Neural cell (in vitro differentiated cells): ENCODE results near the gene GNRHR. TPM values are rescaled to one million over a fixed set of nuclear protein-coding genes. Genes with fewer than 3 reads are reported as not detected.
"Not testable (repeated sequence)": the region's sequence is repeated elsewhere in the genome, so short reads cannot be mapped to it uniquely, and the experiment has no call there.

ENCODE experiments used
- H2AFZ ChIP-seq: fragments of 200-600, 300-800 bp; sonication (generic), shearing (Covaris generic); 2 replicates; pipeline ENCODE4 v1.6.0; 2014; ENCODE audit warnings: low read depth, mild to moderate bottlenecking, antibody characterized with exemption, low read length, moderate library complexity
- H3F3A ChIP-seq: fragments of 200-600 bp; shearing (Covaris generic); 2 replicates; pipeline ENCODE4 v1.6.1; 2016; ENCODE audit warnings: mild to moderate bottlenecking, moderate library complexity, mixed read lengths, antibody characterized with exemption, low read length; ENCODE audit not compliant: insufficient read depth, poor library complexity, severe bottlenecking
- H3K27ac ChIP-seq: fragments of 200-600, 300-800 bp; sonication (generic), shearing (Covaris generic); 2 replicates; pipeline ENCODE4 v1.5.1; 2014; ENCODE audit warnings: mild to moderate bottlenecking, low read length, moderate library complexity
- H3K27me3 ChIP-seq: fragments of 300-800, 200-600 bp; sonication (generic), shearing (Covaris generic); 2 replicates; pipeline ENCODE4 v1.6.0; 2014; ENCODE audit warnings: mild to moderate bottlenecking, low read depth, low read length, moderate library complexity; ENCODE audit not compliant: insufficient read depth
- H3K36me3 ChIP-seq: fragments of 300-800, 200-600 bp; sonication (generic), shearing (Covaris generic); 2 replicates; pipeline ENCODE4 v1.5.1; 2014; ENCODE audit warnings: mild to moderate bottlenecking, antibody characterized with exemption, low read length, moderate library complexity; ENCODE audit not compliant: insufficient read depth
- H3K4me2 ChIP-seq: fragments of 300-800, 200-600 bp; sonication (generic), shearing (Covaris generic); 2 replicates; pipeline ENCODE4 v1.6.0; 2014; ENCODE audit warnings: mild to moderate bottlenecking, low read length
- H3K4me3 ChIP-seq: fragments of 300-800, 200-600 bp; sonication (generic), shearing (Covaris generic); 2 replicates; pipeline ENCODE4 v1.5.1; 2014; ENCODE audit warnings: mild to moderate bottlenecking, low read length, moderate library complexity
- H3K79me2 ChIP-seq: fragments of 200-600 bp; shearing (Covaris generic); replicated peaks from 2 replicates; pipeline ENCODE4 v1.6.0; 2014; ENCODE audit warnings: mild to moderate bottlenecking, low read length, moderate library complexity; ENCODE audit not compliant: insufficient read depth
- H3K9ac ChIP-seq: fragments of 300-800, 200-600 bp; sonication (generic), shearing (Covaris generic); 2 replicates; pipeline ENCODE4 v1.6.1; 2016; ENCODE audit warnings: mild to moderate bottlenecking, low read length, mixed read lengths
- H3K9me2 ChIP-seq: fragments of 200-600 bp; shearing (Covaris generic); 2 replicates; pipeline ENCODE4 v1.6.1; 2016; ENCODE audit warnings: mild to moderate bottlenecking, low read length, mixed read lengths; ENCODE audit not compliant: insufficient read depth
- H3K9me3 ChIP-seq: fragments of 200-600, 300-800 bp; sonication (generic), shearing (Covaris generic); 2 replicates; pipeline ENCODE4 v1.6.1; 2016; ENCODE audit warnings: mild to moderate bottlenecking, mixed run types, low read length, moderate library complexity, mixed read lengths
- H4K20me1 ChIP-seq: fragments of 200-600 bp; shearing (Covaris generic); 2 replicates; pipeline ENCODE4 v1.6.1; 2016; ENCODE audit warnings: mild to moderate bottlenecking, mixed run types; ENCODE audit not compliant: insufficient read depth
- CTCF ChIP-seq: fragments of 450-650 bp; IDR thresholded peaks from 2 replicates; pipeline ENCODE4 v1.5.1; 2014; ENCODE audit warnings: antibody characterized with exemption, mild to moderate bottlenecking, moderate library complexity; ENCODE audit not compliant: poor library complexity, severe bottlenecking
- EP300 ChIP-seq: fragments of 450-650 bp; conservative IDR thresholded peaks from 2 replicates; pipeline ENCODE4 v1.6.1; 2014; ENCODE audit warnings: antibody characterized with exemption, mild to moderate bottlenecking, moderate library complexity; ENCODE audit not compliant: poor library complexity, severe bottlenecking
- EZH2 ChIP-seq: fragments of 200-600, 300-800 bp; shearing (Covaris generic), sonication (generic); IDR thresholded peaks from 2 replicates; pipeline ENCODE4 v1.6.1; 2014; ENCODE audit warnings: antibody characterized with exemption, low read length, borderline replicate concordance, mild to moderate bottlenecking; ENCODE audit not compliant: insufficient read depth, poor library complexity, severe bottlenecking
- MXI1 ChIP-seq: fragments of 450-650 bp; conservative IDR thresholded peaks from 2 replicates; pipeline ENCODE4 v1.6.1; 2014; ENCODE audit warnings: antibody characterized with exemption, mild to moderate bottlenecking; ENCODE audit not compliant: poor library complexity, severe bottlenecking
- POLR2AphosphoS5 ChIP-seq: IDR thresholded peaks from 2 replicates; pipeline ENCODE4 v1.6.1; 2012
- RAD21 ChIP-seq: fragments of 450-650 bp; conservative IDR thresholded peaks from 2 replicates; pipeline ENCODE4 v1.6.1; 2014; ENCODE audit warnings: antibody characterized with exemption, mild to moderate bottlenecking, moderate library complexity
- SMC3 ChIP-seq: fragments of 450-650 bp; conservative IDR thresholded peaks from 2 replicates; pipeline ENCODE4 v1.6.1; 2014; ENCODE audit warnings: antibody characterized with exemption, mild to moderate bottlenecking, moderate library complexity; ENCODE audit not compliant: poor library complexity
- TAF1 ChIP-seq: IDR thresholded peaks from 2 replicates; pipeline ENCODE4 v1.6.1; 2012; ENCODE audit warnings: low read depth
- polyA plus RNA-seq: library from polyadenylated mRNA; depleted of rRNA; stranded (reverse); fragments of >200 nt; gene quantifications from 2 replicates; pipeline ENCODE4 v1.2.3, GENCODE V29; 2014
- TF ChIP-seq, protein P1 (sequence below): IDR thresholded peaks from 2 replicates; pipeline ENCODE4 v1.6.1; 2012; ENCODE audit warnings: borderline replicate concordance

GNRHR gene
- polyA plus RNA-seq, 1 donor from 2014 or later: not detected

DNA sequence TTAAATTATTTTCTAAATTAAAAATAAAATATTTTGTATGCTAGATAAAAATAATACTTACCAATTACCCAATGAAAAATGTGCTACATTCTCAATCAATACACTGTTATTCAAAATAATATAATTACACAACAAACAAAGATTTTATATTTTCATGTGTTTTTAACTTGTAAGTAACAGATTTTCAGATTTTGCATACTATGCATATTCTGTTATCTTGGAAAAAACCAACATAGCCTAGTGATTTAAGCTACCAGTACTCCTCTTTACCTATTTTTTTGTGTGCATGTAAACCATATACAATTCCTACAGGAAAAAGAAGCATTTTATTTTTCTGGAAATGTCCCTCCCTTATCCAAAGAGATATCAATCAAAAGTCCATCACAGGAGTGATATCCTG, 10.0 kb upstream of the GNRHR start:
- no peaks in the 10 kb centered on the region for H4K20me1 ChIP-seq
- no peak overlapping the region for H2AFZ ChIP-seq
- no peaks in the 10 kb centered on the region for H3K9me2 ChIP-seq
- H3K36me3 ChIP-seq: no peaks in the 10 kb centered on the region
- H3K9ac ChIP-seq: no peak overlapping the region
- no peak overlapping the region for H3K4me3 ChIP-seq
- H3F3A ChIP-seq: no peaks in the 10 kb centered on the region
- H3K79me2 ChIP-seq: no peaks in the 10 kb centered on the region
- H3K4me2 ChIP-seq: no peak overlapping the region
- no peaks in the 10 kb centered on the region for H3K9me3 ChIP-seq
- no peak overlapping the region for H3K27ac ChIP-seq
- no peaks in the 10 kb centered on the region for H3K27me3 ChIP-seq
- TF ChIP-seq CTCF: no peak
- TF ChIP-seq TAF1: no peak
- TF ChIP-seq POLR2AphosphoS5: no peak

DNA sequence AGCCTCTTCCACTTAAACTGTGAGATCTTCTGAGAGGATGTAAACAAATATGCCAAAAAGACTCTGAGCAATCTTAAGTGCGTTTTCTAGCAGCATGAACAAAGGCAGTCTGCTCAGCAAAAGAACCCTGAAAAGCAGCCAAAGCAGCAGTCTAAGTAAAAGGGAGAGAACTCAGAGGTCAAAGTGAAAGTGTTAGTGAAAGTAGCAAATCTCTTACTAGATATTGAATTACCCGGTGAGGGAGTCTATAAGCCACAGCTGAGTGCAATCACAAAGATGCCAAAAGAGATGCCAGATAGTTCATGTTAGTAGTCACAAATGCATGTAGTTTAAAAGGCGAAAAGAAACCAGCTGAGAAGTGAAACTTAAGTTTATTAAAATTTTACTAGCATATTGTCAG, 7.9 kb upstream of the GNRHR start:
- Histone ChIP-seq H3K9me3 (no peaks in the 10 kb centered on the region), H3K9ac (no peak overlapping the region), H3K27ac (no peak overlapping the region), H3F3A (no peaks in the 10 kb centered on the region), H3K4me3 (no peak overlapping the region), H4K20me1 (no peaks in the 10 kb centered on the region), H3K9me2 (no peaks in the 10 kb centered on the region), H3K79me2 (no peaks in the 10 kb centered on the region), H3K36me3 (no peaks in the 10 kb centered on the region), H2AFZ (no peak overlapping the region), H3K4me2 (no peak overlapping the region), H3K27me3 (no peaks in the 10 kb centered on the region)
- TF ChIP-seq TAF1 (no peak), POLR2AphosphoS5 (no peak), SMC3 (no peak), EP300 (no peak), RAD21 (no peak), CTCF (no peak), MXI1 (no peak), EZH2 (no peak)
- TF ChIP-seq, protein P1, sequence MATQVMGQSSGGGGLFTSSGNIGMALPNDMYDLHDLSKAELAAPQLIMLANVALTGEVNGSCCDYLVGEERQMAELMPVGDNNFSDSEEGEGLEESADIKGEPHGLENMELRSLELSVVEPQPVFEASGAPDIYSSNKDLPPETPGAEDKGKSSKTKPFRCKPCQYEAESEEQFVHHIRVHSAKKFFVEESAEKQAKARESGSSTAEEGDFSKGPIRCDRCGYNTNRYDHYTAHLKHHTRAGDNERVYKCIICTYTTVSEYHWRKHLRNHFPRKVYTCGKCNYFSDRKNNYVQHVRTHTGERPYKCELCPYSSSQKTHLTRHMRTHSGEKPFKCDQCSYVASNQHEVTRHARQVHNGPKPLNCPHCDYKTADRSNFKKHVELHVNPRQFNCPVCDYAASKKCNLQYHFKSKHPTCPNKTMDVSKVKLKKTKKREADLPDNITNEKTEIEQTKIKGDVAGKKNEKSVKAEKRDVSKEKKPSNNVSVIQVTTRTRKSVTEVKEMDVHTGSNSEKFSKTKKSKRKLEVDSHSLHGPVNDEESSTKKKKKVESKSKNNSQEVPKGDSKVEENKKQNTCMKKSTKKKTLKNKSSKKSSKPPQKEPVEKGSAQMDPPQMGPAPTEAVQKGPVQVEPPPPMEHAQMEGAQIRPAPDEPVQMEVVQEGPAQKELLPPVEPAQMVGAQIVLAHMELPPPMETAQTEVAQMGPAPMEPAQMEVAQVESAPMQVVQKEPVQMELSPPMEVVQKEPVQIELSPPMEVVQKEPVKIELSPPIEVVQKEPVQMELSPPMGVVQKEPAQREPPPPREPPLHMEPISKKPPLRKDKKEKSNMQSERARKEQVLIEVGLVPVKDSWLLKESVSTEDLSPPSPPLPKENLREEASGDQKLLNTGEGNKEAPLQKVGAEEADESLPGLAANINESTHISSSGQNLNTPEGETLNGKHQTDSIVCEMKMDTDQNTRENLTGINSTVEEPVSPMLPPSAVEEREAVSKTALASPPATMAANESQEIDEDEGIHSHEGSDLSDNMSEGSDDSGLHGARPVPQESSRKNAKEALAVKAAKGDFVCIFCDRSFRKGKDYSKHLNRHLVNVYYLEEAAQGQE: no peak

- H3K79me2 ChIP-seq, H3K27me3 ChIP-seq, H3K4me3 ChIP-seq, H4K20me1 ChIP-seq, H3K27ac ChIP-seq, H3K36me3 ChIP-seq, H3K9me2 ChIP-seq, H3K4me2 ChIP-seq, H3F3A ChIP-seq, H3K9ac ChIP-seq, H2AFZ ChIP-seq, H3K9me3 ChIP-seq: not testable (repeated sequence)
Observed at GRCh38 chr4:67756991-67757390, 2.8 kb upstream of the GNRHR start.
